HL-60/S4 treated with phorbol 12-myristate 13-acetate at 8.2 ng/mL for 4 days and 3 days (cell line): ENCODE results near the gene ARL6IP4.

Source experiments
- in situ Hi-C: fragments of 300-500 bp; cut with MboI; formaldehyde crosslinking; loops from 2 replicates; pipeline ENCODE4 v1.15.0; 2022; ENCODE audit warnings: low sequenced_read_pairs

ARL6IP4 gene

GRCh38 chr12:122977655-122978392, 2.7 kb upstream of the ARL6IP4 start:
- in situ Hi-C loops = no loop called here

GRCh38 chr12:122978507-122978955, 1.9 kb upstream of the ARL6IP4 start:
- in situ Hi-C loops = no loop called here

- in situ Hi-C loops = no loop called here
These were observed 1.2 kb upstream of the ARL6IP4 start for GRCh38 chr12:122979001-122979907.

- in situ Hi-C loops = no loop called here
These were observed 636 bp upstream of the ARL6IP4 start for GRCh38 chr12:122979908-122980182.

- in situ Hi-C loops = no loop called here
These were observed 573 bp downstream of the ARL6IP4 start for GRCh38 chr12:122981036-122981471.

- in situ Hi-C loops = no loop called here
These were observed 1.4 kb downstream of the ARL6IP4 start for GRCh38 chr12:122981587-122982476.

- in situ Hi-C loops = no loop called here
These were observed 2.0 kb downstream of the ARL6IP4 start for GRCh38 chr12:122982477-122982815.

- in situ Hi-C loops = no loop called here
These were observed 2.7 kb downstream of the ARL6IP4 start for GRCh38 chr12:122982963-122983788.

- in situ Hi-C loops = no loop called here
These were observed 3.5 kb downstream of the ARL6IP4 start for GRCh38 chr12:122983789-122984515.

- in situ Hi-C loops = no loop called here
These were observed 4.3 kb downstream of the ARL6IP4 start for GRCh38 chr12:122984612-122985337.

GRCh38 chr12:122985338-122986257, 5.1 kb downstream of the ARL6IP4 start:
- in situ Hi-C loops = no loop called here

- in situ Hi-C loops = no loop called here
These were observed 5.9 kb downstream of the ARL6IP4 start for GRCh38 chr12:122986258-122986871.

GRCh38 chr12:122987086-122987951, 6.8 kb downstream of the ARL6IP4 start:
- in situ Hi-C loops = no loop called here

GRCh38 chr12:122988036-122988435, 7.6 kb downstream of the ARL6IP4 start:
- in situ Hi-C loops = no loop called here

GRCh38 chr12:122988612-122989212, 8.2 kb downstream of the ARL6IP4 start:
- in situ Hi-C loops = no loop called here

- in situ Hi-C loops = no loop called here
These were observed 8.9 kb downstream of the ARL6IP4 start for GRCh38 chr12:122989225-122989839.
